Panc1 (cell line): Measurements from ENCODE around the gene SLC6A12. TPM values are rescaled to one million over a fixed set of nuclear protein-coding genes. Genes with fewer than 3 reads are reported as not detected.

Experiments
- ATAC-seq: fragments of 200-7000 bp; cut with Tn5 transposase; 2 replicates; pipeline ENCODE4 v1.9.1; 2020; ENCODE audit warnings: mild to moderate bottlenecking, moderate library complexity
- BruUV-seq: library from RNA; stranded (reverse); fragments of 400-500 nt; replicated peaks from 2 replicates; lab custom pipeline; 2021; lab: Mats Ljungman, UMichigan
- CTCF ChIA-PET: fragments of 300-600 bp; sonication (Branson Sonifier 250); formaldehyde crosslinking; loops from one replicate; lab custom pipeline; 2022; ENCODE audit warnings: antibody characterized with exemption; lab: Charles Lee
- POLR2A ChIA-PET: fragments of 300-600 bp; sonication (Branson Sonifier 250); formaldehyde crosslinking; loops from one replicate; lab custom pipeline; 2022; ENCODE audit warnings: antibody characterized with exemption; lab: Charles Lee
- DNase-seq: peaks from one replicate; pipeline ENCODE4 v3.0.0-alpha.2; 2010; ENCODE audit warnings: low read depth, low spot score
- H3K27ac ChIP-seq: 2 replicates; pipeline ENCODE4 v1.5.1; 2011; ENCODE audit warnings: mild to moderate bottlenecking, low read length, inconsistent platforms
- H3K27me3 ChIP-seq: fragments of 200-500 bp; sonication (Bioruptor generic); 2 replicates; pipeline ENCODE4 v1.6.0; 2014; ENCODE audit warnings: low read length, inconsistent platforms; ENCODE audit not compliant: control insufficient read depth, insufficient read depth
- H3K36me3 ChIP-seq: fragments of 200-500 bp; sonication (Bioruptor generic); 2 replicates; pipeline ENCODE4 v1.5.1; 2014; ENCODE audit warnings: inconsistent platforms, mild to moderate bottlenecking, low read length, moderate library complexity; ENCODE audit not compliant: control insufficient read depth, insufficient read depth
- H3K4me1 ChIP-seq: 2 replicates; pipeline ENCODE4 v1.5.1; 2011; ENCODE audit warnings: inconsistent platforms, mild to moderate bottlenecking, low read length, moderate library complexity; ENCODE audit not compliant: control insufficient read depth, insufficient read depth
- H3K4me3 ChIP-seq, 2 experiments: 2 replicates each; pipeline ENCODE4 v1.5.1; 2011 to 2012; ENCODE audit warnings: low read depth in 2 of 2, low read length in 2 of 2, mild to moderate bottlenecking in 2 of 2, inconsistent platforms in 1 of 2, moderate library complexity in 1 of 2
- H3K9me3 ChIP-seq: fragments of 200-500 bp; sonication (Bioruptor generic); 2 replicates; pipeline ENCODE4 v1.5.1; 2014; ENCODE audit warnings: low read depth, mild to moderate bottlenecking, inconsistent platforms, low read length, moderate library complexity; ENCODE audit not compliant: control insufficient read depth, insufficient read depth
- POLR2AphosphoS5 ChIP-seq: IDR thresholded peaks from 2 replicates; pipeline ENCODE4 v1.6.1; 2012; ENCODE audit warnings: mild to moderate bottlenecking, low read depth, low read length, moderate library complexity
- SIN3A ChIP-seq: IDR thresholded peaks from 2 replicates; pipeline ENCODE4 v1.6.1; 2012; ENCODE audit warnings: low read depth, mild to moderate bottlenecking, low read length, moderate library complexity, borderline replicate concordance; ENCODE audit not compliant: insufficient read depth
- TCF7L2 ChIP-seq: IDR thresholded peaks from 2 replicates; pipeline ENCODE4 v1.6.1; 2011; ENCODE audit warnings: mild to moderate bottlenecking, low read depth, low read length, inconsistent platforms
- in situ Hi-C: cut with HindIII; loops from 2 replicates; pipeline ENCODE4 v1.10.0; 2016; ENCODE audit warnings: low sequenced_read_pairs, low pct_unique_long_range_greater_than_20kb
- intact Hi-C: fragments of 100-400 bp; cut with micrococcal nuclease; formaldehyde crosslinking; loops from one replicate; pipeline ENCODE4 v1.10.0; 2022; ENCODE audit not compliant: unreplicated experiment
- total RNA-seq: library from RNA; stranded (reverse); gene quantifications from one replicate; pipeline ENCODE4 v1.2.1, GENCODE V29; 2021; ENCODE audit not compliant: unreplicated experiment
- TF ChIP-seq, protein P1 (sequence below): fragments of 450-650 bp; IDR thresholded peaks from 2 replicates; pipeline ENCODE4 v1.5.1; 2017; ENCODE audit warnings: mild to moderate bottlenecking
- TF ChIP-seq, protein P2 (sequence below), 2 experiments: IDR thresholded peaks; 2 replicates each; pipeline ENCODE4 v1.6.1; 2011 to 2012; ENCODE audit warnings: low read depth in 2 of 2, control low read depth in 1 of 2, low read length in 1 of 2, mild to moderate bottlenecking in 1 of 2, moderate library complexity in 1 of 2; ENCODE audit not compliant: insufficient read depth in 1 of 2

The SLC6A12 gene
- total RNA-seq, 1 experiment from 2014 or later: 1.0 TPM

DNA sequence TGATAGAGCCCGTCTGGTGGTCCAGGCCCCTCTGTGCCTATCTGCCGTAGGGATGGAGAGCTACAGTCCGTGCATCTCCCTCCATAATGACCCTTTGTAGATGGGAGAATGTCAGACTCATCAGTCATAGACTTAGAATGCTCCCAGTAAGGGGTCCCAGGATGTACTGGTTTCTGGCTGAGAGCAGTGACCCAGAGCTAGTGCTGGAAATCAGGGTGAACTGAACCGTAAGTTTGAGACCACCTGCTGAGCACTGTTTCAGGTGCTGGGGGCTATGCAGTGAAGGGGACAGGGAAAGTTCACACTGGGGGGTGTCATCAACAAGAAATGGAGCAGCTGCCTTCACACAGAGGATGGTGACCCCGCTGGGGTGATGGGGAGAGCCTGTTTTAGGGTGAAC, 34.1 kb downstream of the SLC6A12 start:
- in situ Hi-C loops: no loop called here
- ChIA-PET POLR2A (no interaction called here), CTCF (no interaction called here)
- Histone ChIP-seq H3K27ac (no peak overlapping the region), H3K27me3 (no peaks in the 10 kb centered on the region), H3K4me3 (no peak overlapping the region), H3K9me3 (no peaks in the 10 kb centered on the region), H3K4me1 (no peaks in the 10 kb centered on the region; the same call in 1 of the 2 replicates), H3K36me3 (no peaks in the 10 kb centered on the region)
- BruUV-seq: no TSS peak
- intact Hi-C loops: no loop called here
- ATAC-seq (no peak), DNase-seq (no peak)
- TF ChIP-seq SIN3A: no peak

DNA sequence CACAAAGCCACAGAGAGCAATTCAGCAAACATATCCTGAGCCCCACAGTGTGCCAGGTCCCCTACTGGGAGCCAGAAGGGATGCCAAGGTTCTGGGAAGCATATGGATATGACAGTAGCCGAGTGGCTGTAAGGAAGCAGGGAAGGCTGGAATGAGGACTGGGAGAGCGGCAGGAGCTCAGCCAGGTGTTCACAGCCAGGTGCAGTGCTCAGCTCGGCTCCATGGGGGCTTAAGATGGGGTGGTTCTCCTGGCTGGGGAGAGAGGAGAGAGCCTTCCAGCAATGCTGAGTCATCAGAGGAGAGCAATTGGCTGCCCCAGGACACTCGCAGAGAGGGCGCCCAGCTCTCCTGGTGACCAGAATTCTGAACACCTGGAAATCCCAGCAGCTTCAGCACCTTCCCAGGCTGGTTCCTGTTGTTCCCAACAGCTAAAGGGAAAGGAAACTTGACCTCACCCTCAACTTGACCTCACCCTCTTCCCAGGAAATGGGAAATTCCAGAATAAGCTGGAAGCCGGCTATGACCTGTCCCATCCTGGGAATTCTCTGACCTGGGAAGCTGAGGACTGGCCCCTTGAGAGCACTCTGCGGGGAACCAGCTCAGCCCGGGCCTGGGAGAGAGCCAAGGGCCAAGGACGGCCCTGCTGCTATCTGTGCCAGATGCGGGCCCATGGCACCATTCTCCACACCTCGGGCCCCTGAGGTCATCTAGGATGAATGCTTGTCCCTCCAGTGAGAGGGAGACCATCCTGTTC, 34.6 kb downstream of the SLC6A12 start:
- no peak overlapping the region for H3K4me3 ChIP-seq
- H3K27ac ChIP-seq: no peak overlapping the region
- ChIA-PET CTCF (no interaction called here), POLR2A (no interaction called here)
- H3K4me1 ChIP-seq: peaks cover 1% of the 10 kb centered on the region; the same call in 1 of the 2 replicates
- no peak for TF ChIP-seq POLR2AphosphoS5
- TF ChIP-seq TCF7L2: no peak
- TF ChIP-seq SIN3A: no peak
- TF ChIP-seq, protein P1, sequence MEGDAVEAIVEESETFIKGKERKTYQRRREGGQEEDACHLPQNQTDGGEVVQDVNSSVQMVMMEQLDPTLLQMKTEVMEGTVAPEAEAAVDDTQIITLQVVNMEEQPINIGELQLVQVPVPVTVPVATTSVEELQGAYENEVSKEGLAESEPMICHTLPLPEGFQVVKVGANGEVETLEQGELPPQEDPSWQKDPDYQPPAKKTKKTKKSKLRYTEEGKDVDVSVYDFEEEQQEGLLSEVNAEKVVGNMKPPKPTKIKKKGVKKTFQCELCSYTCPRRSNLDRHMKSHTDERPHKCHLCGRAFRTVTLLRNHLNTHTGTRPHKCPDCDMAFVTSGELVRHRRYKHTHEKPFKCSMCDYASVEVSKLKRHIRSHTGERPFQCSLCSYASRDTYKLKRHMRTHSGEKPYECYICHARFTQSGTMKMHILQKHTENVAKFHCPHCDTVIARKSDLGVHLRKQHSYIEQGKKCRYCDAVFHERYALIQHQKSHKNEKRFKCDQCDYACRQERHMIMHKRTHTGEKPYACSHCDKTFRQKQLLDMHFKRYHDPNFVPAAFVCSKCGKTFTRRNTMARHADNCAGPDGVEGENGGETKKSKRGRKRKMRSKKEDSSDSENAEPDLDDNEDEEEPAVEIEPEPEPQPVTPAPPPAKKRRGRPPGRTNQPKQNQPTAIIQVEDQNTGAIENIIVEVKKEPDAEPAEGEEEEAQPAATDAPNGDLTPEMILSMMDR: no peak
- TF ChIP-seq, protein P2, sequence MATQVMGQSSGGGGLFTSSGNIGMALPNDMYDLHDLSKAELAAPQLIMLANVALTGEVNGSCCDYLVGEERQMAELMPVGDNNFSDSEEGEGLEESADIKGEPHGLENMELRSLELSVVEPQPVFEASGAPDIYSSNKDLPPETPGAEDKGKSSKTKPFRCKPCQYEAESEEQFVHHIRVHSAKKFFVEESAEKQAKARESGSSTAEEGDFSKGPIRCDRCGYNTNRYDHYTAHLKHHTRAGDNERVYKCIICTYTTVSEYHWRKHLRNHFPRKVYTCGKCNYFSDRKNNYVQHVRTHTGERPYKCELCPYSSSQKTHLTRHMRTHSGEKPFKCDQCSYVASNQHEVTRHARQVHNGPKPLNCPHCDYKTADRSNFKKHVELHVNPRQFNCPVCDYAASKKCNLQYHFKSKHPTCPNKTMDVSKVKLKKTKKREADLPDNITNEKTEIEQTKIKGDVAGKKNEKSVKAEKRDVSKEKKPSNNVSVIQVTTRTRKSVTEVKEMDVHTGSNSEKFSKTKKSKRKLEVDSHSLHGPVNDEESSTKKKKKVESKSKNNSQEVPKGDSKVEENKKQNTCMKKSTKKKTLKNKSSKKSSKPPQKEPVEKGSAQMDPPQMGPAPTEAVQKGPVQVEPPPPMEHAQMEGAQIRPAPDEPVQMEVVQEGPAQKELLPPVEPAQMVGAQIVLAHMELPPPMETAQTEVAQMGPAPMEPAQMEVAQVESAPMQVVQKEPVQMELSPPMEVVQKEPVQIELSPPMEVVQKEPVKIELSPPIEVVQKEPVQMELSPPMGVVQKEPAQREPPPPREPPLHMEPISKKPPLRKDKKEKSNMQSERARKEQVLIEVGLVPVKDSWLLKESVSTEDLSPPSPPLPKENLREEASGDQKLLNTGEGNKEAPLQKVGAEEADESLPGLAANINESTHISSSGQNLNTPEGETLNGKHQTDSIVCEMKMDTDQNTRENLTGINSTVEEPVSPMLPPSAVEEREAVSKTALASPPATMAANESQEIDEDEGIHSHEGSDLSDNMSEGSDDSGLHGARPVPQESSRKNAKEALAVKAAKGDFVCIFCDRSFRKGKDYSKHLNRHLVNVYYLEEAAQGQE (IDR thresholded peaks at IDR 0.05; ENCODE audit: insufficient read depth in 1 of 2, low read depth in 2 of 2, low read length in 1 of 2): no peak
- intact Hi-C loops: no loop called here
- ATAC-seq (no peak), DNase-seq (no peak)
- H3K36me3 ChIP-seq: no peaks in the 10 kb centered on the region
- BruUV-seq: no TSS peak
- no peaks in the 10 kb centered on the region for H3K9me3 ChIP-seq
- no peaks in the 10 kb centered on the region for H3K27me3 ChIP-seq
- in situ Hi-C loops: no loop called here

DNA sequence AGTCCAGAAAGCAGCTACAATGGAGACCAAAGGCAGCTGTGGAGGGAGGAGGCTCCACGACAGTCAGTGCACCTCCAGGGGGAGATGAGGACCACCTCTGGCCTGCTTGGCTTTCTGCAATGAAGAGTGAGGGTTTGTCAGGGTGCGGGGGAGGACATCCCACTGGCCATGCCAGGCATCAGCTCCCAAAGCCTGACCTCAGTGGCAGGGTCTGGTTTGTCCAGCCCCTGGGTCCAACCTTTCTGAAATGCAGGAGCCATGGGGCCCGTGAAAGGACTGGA, 35.2 kb downstream of the SLC6A12 start:
- Histone ChIP-seq H3K4me3 (no peak overlapping the region), H3K9me3 (no peaks in the 10 kb centered on the region), H3K4me1 (peaks cover 3% of the 10 kb centered on the region; the same call in 1 of the 2 replicates), H3K36me3 (no peaks in the 10 kb centered on the region), H3K27me3 (no peaks in the 10 kb centered on the region), H3K27ac (no peak overlapping the region)
- intact Hi-C loops (no loop called here), in situ Hi-C loops (no loop called here)
- DNase-seq: no peak
- TF ChIP-seq SIN3A (no peak), TCF7L2 (no peak), POLR2AphosphoS5 (no peak)
- TF ChIP-seq, protein P1: no peak
- TF ChIP-seq, protein P2 (IDR thresholded peaks at IDR 0.05; ENCODE audit: insufficient read depth in 1 of 2, low read depth in 2 of 2, low read length in 1 of 2): no peak
- CTCF ChIA-PET: no interaction called here
- BruUV-seq: no TSS peak
- POLR2A ChIA-PET: no interaction called here
- no peak for ATAC-seq
